ENCODE data around the gene SPAG16. TPM values are rescaled to one million over a fixed set of nuclear protein-coding genes. Genes with fewer than 3 reads are reported as not detected.

The SPAG16 gene
- total RNA-seq, 1 donor from 2014 or later = 7.6 TPM

- H3K4me3 ChIP-seq = no peak overlapping the region
- intact Hi-C loops (cut with DNase I) = no loop called here
- H3K27me3 ChIP-seq = no peaks in the 10 kb centered on the region
- no peaks in the 10 kb centered on the region for H3K4me1 ChIP-seq
- TF ChIP-seq CTCF (IDR thresholded peaks at IDR 0.05) = no peak
- no peaks in the 10 kb centered on the region for H3K36me3 ChIP-seq
- H3K9me3 ChIP-seq = no peaks in the 10 kb centered on the region
- DNase-seq (ENCODE audit: low spot score in 2 of 2) = no peak
- no peak overlapping the region for H3K27ac ChIP-seq
Observed at GRCh38 chr2:214006601-214007000, 722.3 kb downstream of the SPAG16 start.

- Histone ChIP-seq H3K4me3 (no peak overlapping the region), H3K36me3 (no peaks in the 10 kb centered on the region), H3K4me1 (no peaks in the 10 kb centered on the region), H3K9me3 (no peaks in the 10 kb centered on the region), H3K27me3 (no peaks in the 10 kb centered on the region), H3K27ac (no peak overlapping the region)
- DNase-seq (ENCODE audit: low spot score in 2 of 2) = no peak
- no peak for TF ChIP-seq CTCF (IDR thresholded peaks at IDR 0.05)
- intact Hi-C loops (cut with DNase I) = no loop called here
Observed at GRCh38 chr2:214011676-214012075, 727.4 kb downstream of the SPAG16 start.

GRCh38 chr2:214014551-214015220, 730.4 kb downstream of the SPAG16 start:
- no peak for DNase-seq (ENCODE audit: low spot score in 2 of 2)
- intact Hi-C loops (cut with DNase I) = no loop called here
- Histone ChIP-seq H3K4me1 (no peaks in the 10 kb centered on the region), H3K27ac (no peak overlapping the region), H3K4me3 (no peak overlapping the region), H3K36me3 (no peaks in the 10 kb centered on the region), H3K9me3 (no peaks in the 10 kb centered on the region), H3K27me3 (no peaks in the 10 kb centered on the region)
- TF ChIP-seq CTCF (IDR thresholded peaks at IDR 0.05) = no peak

- H3K36me3 ChIP-seq = no peaks in the 10 kb centered on the region
- peak in 1 of 2 donors; percentile 72 for DNase-seq (ENCODE audit: low spot score in 2 of 2)
- no peak overlapping the region for H3K27ac ChIP-seq
- H3K4me3 ChIP-seq = no peak overlapping the region
- H3K9me3 ChIP-seq = no peaks in the 10 kb centered on the region
- H3K27me3 ChIP-seq = no peaks in the 10 kb centered on the region
- H3K4me1 ChIP-seq = no peaks in the 10 kb centered on the region
- no peak for TF ChIP-seq CTCF (IDR thresholded peaks at IDR 0.05)
- intact Hi-C loops (cut with DNase I) = no loop called here
Observed at GRCh38 chr2:214019229-214019972, 735.1 kb downstream of the SPAG16 start.

- Histone ChIP-seq H3K36me3 (no peaks in the 10 kb centered on the region), H3K27me3 (no peaks in the 10 kb centered on the region), H3K9me3 (no peaks in the 10 kb centered on the region), H3K4me1 (no peaks in the 10 kb centered on the region), H3K27ac (no peak overlapping the region), H3K4me3 (no peak overlapping the region)
- TF ChIP-seq CTCF (IDR thresholded peaks at IDR 0.05) = no peak
- intact Hi-C loops (cut with DNase I) = no loop called here
- DNase-seq (ENCODE audit: low spot score in 2 of 2) = no peak
Observed at GRCh38 chr2:214019973-214020345, 735.7 kb downstream of the SPAG16 start.
